GM19395 (cell line): ENCODE results near the gene PLA2G6.

Experiments used
- ATAC-seq: cut with Tn5 transposase; IDR thresholded peaks from one replicate; pipeline ENCODE4 v1.9.1; 2021; ENCODE audit warnings: mild to moderate bottlenecking, moderate library complexity; ENCODE audit not compliant: unreplicated experiment

The PLA2G6 gene

DNA sequence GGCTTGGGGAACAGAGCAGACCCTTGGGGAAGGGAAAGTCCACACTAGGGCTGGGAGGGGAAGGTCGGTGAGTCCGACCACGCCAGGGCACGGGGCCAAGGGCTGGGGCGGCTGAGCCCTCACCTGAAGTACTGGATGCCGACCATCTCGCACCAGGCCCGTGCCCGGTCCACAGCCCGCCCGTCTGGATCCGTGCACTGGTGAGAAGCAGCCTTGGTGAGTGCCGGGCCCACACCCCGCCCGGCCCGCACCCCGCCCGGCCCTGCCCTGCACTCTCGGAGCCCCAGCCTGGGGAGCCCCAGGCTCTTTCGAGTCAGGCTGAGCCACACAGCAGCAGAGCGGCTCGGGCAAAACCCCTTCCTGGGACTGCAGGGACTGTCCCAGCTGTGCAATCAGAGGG is 69.2 kb downstream of the PLA2G6 start:
- no peak for ATAC-seq

GRCh38 chr22:38111925-38112355 is 69.7 kb downstream of the PLA2G6 start:
- ATAC-seq, result no peak

- no peak for ATAC-seq
Observed at GRCh38 chr22:38110863-38111852, 70.5 kb downstream of the PLA2G6 start.

DNA sequence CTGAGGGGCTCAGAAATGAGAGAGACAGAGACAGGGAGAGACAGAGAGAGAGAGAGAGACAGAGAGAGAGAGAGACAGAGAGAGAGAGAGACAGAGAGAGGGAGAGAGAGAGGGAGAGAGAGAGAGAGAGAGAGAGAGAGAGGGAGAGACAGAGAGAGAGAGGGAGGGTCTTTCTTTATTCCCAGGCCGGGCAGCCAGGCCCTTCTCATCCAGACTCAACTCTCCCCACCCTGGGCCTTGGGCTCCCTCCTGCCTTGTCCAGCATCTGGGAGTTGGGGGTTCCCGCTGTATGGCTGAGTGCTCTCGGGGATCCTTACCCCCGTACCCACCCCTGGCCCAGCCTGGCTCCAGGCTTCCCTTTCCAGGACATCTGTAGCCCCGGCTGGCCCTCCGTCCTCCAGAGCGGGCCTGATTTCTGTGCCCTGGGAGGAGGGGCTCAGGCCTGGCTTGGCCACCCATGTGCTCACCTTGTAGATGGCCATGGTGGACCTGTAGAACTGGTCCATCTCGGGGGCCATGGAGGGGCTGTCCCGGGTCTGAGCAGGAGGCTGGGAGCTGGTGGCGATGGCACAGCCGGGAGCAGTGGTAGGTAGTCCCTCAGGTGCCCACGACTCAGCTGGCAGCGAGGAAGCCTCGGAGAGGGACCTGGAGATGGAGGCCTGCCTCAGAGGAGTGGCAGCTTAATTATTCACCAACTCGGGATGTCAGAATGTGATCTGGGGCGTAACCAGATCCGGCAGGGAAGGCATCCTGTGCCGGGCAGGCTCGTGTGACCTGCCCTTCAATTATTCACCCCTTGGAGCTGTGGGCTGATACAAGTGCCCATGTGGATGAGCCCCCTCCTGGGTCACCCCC is 71.4 kb downstream of the PLA2G6 start, which contains the start of gene BAIAP2L2:
TSS of gene BAIAP2L2 (minus strand) at position 677 of the 855 bp plus-strand sequence. CDS start at position 518, 159 bp downstream.
- ATAC-seq, result no peak

DNA sequence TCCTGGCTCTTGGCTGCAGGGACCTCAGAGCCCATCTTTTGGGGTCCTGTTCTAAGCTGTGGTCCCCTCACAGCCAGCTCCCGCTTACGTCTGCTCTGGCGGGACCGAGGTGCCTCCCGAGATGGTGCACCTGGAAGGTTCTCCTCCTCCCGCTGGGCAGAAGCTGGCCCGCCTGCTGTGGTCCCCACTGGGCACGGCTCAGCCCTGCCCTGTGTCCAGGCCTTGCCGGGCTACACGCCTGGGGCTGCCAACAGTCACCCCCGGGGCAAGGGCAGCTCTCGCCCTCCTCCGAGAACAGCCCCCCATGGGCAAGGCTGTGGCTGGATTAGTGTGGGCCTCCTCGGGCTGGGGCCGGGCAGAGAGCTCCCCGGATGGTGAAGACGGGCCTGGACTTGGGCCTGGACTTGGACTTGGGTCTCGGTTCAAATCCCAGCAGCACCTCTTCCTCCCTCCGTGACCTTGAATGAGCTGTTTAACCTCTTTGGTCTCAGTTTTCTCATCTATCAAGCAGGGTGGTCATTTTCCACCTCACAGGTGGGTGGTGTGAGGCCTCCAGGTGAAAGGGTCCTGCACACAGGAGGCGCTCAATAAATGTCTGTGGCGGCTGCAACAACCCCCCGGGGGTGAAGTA is 72.1 kb downstream of the PLA2G6 start:
- no peak for ATAC-seq

- no peak for ATAC-seq
Observed at GRCh38 chr22:38108561-38109319, 72.9 kb downstream of the PLA2G6 start.

DNA sequence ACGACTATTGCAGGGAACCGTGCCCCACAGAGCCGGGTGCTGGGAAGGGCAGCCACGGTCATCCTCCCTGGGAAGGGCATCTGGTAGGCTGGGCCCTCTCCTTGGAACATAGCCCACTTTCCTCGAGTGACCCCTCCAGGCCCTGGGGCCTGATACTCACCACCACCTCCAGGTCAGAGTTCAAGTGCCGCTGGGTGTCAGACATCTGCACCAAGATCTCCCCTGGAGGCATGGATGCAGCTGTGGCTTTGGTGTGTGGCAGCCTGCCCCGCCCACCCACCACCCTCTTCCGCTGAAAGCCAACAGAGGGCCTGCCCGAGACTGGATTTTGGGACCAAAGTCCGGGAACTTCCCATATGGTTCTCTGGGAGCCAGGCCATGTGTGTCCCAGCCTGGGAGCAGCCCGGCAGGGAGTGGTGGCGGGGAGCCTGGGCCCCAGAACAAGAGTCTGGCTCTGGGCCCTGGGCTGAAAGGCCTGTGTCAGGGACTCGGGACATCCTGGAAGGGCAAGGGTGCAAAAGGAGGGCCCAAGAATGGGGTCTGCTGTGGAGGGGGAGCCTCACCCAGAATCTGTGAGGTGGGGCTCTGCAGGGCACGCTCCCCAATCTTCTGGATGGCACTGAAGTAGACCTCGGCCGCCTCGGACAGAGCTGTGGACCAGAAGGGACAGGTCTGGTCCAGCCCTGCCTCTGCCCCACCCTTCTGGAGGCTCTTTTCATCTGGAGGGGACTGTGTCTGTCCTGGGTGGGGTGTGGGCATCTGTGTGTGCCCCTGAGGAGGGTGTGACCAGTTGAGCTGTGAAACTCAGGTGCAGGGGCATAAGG is 73.7 kb downstream of the PLA2G6 start:
- ATAC-seq, result no peak

- ATAC-seq, result no peak
Observed at GRCh38 chr22:38106814-38107578, 74.6 kb downstream of the PLA2G6 start.

GRCh38 chr22:38104084-38104483 is 77.5 kb downstream of the PLA2G6 start:
- no peak for ATAC-seq

- no peak for ATAC-seq
Observed at GRCh38 chr22:38103641-38104040, 78.0 kb downstream of the PLA2G6 start.

- no peak for ATAC-seq
Observed at GRCh38 chr22:38098410-38099249, 83.0 kb downstream of the PLA2G6 start.

DNA sequence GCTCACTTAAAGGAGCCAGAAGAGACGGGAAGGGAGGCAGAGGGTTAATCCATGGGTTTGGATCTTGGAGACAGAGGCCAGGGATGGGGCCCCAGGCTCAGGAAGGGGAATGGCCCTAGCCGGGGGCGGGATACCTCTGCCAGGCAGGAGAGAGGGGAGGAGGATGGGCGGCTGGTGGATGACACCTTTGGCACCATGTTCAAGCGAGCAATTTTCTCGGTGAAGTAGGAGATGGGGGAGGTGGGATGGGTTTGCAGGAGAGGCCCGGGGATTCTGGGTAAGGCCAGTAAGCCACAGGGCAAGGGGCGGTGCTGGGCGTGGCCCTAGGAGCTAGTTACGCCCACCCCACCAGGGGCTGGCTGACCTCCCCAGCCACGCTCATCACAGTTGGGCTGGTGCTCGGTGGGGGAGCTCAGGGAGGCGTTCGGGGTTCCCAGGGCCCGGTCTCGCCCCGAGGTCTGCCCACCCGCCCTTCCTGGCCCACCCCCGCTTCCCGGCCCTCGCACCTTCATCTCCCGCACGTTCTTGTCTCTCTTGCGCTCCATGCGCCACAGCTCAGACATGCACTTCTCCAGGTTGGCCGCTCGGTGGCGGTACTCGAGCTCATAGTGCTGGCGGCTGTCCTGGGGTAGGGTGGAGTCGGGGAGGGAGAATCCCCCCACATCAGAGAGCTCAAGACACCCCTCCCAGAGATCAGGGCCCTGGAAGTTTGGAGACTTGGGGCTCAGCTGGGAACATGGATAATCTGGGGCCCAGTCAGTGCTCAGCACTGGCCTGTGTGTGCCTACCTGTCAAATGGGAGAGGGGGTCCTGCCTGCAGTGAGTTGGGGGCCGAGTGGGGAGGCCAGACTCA is 83.8 kb downstream of the PLA2G6 start:
- ATAC-seq, result no peak

DNA sequence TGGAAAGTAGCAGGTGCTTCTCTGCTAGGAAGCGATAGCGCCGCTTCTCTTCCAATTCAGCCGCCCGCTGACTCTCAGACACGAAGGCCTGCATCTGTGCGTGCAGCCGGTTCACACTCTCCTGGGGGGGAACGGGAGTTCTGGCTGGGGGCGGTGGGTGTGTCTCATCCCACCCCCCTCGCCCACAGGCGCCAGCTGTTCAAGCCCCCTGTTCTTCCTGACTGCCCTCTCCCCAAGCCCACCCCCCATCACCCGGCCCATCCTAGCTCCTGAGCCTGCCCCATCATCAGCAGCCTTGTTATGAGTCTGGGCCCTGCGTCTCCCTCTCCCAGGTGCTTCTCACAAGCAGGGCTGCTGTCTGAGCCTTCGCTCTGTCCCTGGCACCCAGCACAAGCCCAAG is 84.6 kb downstream of the PLA2G6 start:
- ATAC-seq, result no peak

GRCh38 chr22:38089474-38089851 is 92.2 kb downstream of the PLA2G6 start:
- no peak for ATAC-seq

DNA sequence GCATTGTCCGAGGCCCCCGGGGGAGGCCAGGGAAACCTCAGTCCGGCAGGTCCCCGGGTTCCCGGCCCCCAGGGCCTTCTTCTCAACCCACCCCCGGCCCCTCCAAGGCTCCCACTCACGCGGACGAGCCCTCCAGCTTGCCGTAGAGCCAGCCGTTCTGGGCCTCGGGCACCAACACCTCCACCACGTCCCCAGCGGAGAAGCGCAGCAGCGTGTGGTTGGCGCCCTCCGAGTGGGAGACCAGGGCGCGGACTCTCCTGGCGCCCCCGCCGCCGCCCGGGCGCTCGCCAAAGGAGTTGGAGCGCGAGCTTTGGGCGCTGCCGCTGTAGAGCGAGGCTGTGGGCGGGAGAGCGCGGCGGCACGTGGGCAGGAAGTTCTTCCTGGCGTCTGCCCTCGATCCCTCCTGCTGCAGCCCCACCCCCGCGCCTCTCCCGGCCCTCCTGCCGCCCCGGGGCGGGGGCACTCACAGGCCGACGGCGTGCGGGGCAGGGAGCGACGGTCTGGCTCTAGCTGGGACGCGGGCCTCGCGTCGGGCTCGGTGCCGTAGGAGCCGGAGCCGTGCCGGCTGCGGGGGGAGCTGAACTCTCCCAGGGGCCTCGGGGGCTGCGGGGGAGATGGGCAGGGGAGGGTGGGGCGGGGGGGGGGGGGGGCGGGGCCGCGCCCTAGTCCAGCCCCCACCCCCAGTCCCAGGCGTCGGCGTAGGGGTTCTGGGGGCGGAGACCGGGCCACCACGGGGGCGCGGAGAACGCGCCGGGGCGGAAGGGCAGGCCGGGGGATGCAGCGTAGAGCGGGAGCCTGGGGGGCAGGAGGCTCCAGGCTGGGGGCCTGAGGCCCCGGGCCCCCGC is 92.8 kb downstream of the PLA2G6 start:
- no peak for ATAC-seq

DNA sequence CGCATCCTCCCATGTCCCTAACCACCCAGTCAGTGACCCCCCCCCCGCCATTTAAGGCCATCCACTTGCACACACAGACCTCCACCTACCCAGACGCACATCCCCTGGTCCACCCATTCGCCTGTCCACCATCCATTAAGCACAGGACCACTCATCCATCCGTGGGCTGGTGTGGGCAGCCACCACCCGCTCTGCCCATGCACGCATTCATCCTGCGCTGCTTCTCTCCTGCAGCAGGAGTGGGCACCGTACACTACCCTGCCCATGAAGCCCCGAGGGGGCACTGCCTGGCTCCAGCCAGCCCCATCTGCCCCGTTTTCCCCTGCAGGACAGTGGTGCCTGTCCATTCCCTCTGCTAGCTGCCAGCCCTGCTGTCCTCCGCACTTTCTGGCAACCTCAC is 93.8 kb downstream of the PLA2G6 start:
- ATAC-seq, result no peak
